ENCODE measurements around the gene FGF9.

DNA sequence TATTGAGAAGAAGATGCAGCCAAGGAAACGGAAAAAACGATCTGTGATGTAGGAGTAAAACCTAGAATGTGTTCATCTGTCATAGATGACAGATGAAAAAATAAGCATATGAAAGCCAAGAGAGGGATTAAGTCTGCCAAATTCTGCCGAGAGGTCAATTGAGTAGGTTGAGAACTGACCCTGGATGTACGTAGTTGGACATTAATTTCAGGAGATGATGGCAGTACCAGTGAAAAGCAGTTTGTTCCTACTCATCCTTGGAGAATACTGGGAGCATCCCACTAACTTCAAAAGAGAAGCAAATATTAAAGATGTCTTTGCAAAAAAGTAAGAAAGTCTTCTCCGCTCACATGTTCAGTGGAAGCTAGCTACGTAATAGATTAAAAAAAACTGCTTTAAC lies 11.8 kb upstream of the FGF9 start:
- TF ChIP-seq, protein P1, sequence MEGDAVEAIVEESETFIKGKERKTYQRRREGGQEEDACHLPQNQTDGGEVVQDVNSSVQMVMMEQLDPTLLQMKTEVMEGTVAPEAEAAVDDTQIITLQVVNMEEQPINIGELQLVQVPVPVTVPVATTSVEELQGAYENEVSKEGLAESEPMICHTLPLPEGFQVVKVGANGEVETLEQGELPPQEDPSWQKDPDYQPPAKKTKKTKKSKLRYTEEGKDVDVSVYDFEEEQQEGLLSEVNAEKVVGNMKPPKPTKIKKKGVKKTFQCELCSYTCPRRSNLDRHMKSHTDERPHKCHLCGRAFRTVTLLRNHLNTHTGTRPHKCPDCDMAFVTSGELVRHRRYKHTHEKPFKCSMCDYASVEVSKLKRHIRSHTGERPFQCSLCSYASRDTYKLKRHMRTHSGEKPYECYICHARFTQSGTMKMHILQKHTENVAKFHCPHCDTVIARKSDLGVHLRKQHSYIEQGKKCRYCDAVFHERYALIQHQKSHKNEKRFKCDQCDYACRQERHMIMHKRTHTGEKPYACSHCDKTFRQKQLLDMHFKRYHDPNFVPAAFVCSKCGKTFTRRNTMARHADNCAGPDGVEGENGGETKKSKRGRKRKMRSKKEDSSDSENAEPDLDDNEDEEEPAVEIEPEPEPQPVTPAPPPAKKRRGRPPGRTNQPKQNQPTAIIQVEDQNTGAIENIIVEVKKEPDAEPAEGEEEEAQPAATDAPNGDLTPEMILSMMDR (IDR thresholded peaks at IDR 0.05): no peak
- TF ChIP-seq ZFX (IDR thresholded peaks at IDR 0.05; ENCODE audit: borderline replicate concordance): no peak
